Measurements from ENCODE around the gene CAMK2B. TPM values are rescaled to one million over a fixed set of nuclear protein-coding genes. Genes with fewer than 3 reads are reported as not detected.
"Not testable (repeated sequence)": the region's sequence is repeated elsewhere in the genome, so short reads cannot be mapped to it uniquely, and the experiment has no call there.

The CAMK2B gene
- total RNA-seq, 1 donor from 2014 or later, result 8.4 TPM

DNA sequence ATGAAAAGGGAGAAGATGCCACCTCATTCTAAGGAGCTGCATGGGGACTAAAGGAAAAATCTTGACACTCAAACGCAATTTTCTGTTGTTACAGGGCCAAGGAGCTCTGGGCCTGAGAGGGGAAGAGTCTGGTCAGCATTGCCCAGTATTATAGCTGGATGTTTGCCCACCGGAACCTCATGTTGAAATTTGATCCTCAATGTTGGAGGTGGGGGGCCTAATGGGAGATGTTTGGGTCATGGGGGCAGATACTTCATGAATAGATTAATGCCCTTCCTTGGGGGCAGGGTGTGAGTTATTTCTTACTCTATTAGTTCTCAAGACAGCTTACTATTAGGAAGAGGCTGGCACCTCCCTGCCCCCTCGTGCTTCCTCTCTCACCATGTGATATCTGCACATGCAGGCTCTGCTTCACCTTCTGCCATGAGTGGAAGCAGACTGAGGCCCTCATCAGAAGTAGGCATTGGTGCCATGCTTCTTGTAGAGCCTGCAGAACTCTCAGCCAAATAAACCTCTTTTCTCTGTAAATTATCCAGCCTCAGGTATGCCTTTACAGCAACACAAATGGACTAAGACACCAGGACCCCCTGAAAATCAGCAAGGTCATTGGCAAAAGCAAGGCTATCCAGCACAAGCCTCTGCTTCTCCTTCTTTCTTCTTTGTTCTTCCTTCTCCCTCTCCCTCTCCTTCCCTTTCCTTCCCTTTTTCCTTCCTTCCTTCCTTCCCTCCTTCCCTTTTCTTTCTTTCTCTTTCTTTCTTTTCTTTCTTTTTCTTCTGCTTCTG, 151.3 kb downstream of the CAMK2B start:
- Mint-ChIP-seq H3K27me3 (peaks cover 13% of the 10 kb centered on the region), H3K27ac (no peak overlapping the region), H3K4me1 (ENCODE audit: unreplicated experiment) (peaks cover 12% of the 10 kb centered on the region)

DNA sequence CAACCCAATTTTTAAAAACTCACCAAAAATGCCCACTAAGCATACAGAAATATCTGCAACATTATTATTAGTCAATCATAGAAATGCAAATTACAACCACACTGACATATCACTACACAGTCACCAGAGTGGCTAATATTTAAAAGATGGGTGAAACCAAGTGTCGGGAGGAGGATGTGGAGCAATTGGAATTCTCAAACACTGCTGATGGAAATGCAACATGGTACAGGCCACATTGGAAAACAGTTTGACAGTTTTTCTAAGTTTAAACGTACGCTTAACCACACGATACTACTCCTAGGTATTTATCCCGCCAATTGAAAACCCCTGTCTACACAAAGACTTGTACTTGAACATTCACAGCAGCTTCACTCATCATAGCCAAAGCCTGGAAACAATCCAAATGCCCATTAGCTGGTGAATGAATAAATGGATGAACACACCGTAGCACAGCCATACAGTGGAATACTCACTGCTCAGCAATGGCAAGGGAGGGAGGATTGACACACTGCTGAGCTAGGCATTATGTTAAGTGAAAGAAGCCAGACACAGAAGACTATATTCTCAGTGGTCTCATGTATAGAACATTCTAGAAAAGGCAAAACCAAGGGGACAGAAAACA, 152.5 kb downstream of the CAMK2B start:
- no peak overlapping the region for H3K27ac Mint-ChIP-seq
- peaks cover 12% of the 10 kb centered on the region for H3K4me1 Mint-ChIP-seq (ENCODE audit: unreplicated experiment)
- H3K36me3 Mint-ChIP-seq, result no peaks in the 10 kb centered on the region
- TF ChIP-seq, protein P1, sequence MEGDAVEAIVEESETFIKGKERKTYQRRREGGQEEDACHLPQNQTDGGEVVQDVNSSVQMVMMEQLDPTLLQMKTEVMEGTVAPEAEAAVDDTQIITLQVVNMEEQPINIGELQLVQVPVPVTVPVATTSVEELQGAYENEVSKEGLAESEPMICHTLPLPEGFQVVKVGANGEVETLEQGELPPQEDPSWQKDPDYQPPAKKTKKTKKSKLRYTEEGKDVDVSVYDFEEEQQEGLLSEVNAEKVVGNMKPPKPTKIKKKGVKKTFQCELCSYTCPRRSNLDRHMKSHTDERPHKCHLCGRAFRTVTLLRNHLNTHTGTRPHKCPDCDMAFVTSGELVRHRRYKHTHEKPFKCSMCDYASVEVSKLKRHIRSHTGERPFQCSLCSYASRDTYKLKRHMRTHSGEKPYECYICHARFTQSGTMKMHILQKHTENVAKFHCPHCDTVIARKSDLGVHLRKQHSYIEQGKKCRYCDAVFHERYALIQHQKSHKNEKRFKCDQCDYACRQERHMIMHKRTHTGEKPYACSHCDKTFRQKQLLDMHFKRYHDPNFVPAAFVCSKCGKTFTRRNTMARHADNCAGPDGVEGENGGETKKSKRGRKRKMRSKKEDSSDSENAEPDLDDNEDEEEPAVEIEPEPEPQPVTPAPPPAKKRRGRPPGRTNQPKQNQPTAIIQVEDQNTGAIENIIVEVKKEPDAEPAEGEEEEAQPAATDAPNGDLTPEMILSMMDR (conservative IDR thresholded peaks at IDR 0.05), result no peak
- peaks cover 13% of the 10 kb centered on the region for H3K27me3 Mint-ChIP-seq
- H3K4me3 Mint-ChIP-seq, result no peak overlapping the region
- DNase-seq (ENCODE audit: extremely low spot score, unreplicated experiment), result no peak
- peaks cover 9% of the 10 kb centered on the region for H3K9me3 Mint-ChIP-seq

More for the DNA sequence above, 151.3 kb downstream of the CAMK2B start:
- peaks cover 6% of the 10 kb centered on the region for H3K9me3 Mint-ChIP-seq
- DNase-seq (ENCODE audit: extremely low spot score, unreplicated experiment), result no peak
- TF ChIP-seq, protein P1 (conservative IDR thresholded peaks at IDR 0.05), result no peak
- H3K36me3 Mint-ChIP-seq, result no peaks in the 10 kb centered on the region
- no peak overlapping the region for H3K4me3 Mint-ChIP-seq

DNA sequence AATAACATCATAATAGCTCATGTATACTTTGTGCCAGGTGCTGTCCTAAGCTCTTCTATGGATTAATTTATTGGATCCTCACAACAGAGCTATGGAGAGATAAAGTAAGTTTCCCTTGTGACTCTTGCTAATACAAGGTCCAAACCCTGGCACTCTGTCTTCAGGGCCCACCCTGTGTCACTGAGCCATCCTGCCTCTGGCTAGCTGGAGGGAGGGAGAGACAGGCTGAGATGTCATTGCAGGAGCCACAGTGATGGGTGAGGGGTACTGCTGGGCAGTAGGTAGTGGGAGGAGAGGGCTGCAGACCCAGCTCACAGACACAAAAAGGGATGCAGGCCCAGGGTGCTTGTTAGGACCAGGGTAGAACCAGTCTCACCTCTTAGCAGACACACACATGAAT, 153.0 kb downstream of the CAMK2B start:
- no peak overlapping the region for H3K27ac Mint-ChIP-seq
- no peaks in the 10 kb centered on the region for H3K36me3 Mint-ChIP-seq
- DNase-seq (ENCODE audit: extremely low spot score, unreplicated experiment), result no peak
- peaks cover 13% of the 10 kb centered on the region for H3K27me3 Mint-ChIP-seq
- TF ChIP-seq, protein P1 (conservative IDR thresholded peaks at IDR 0.05), result no peak
- no peak overlapping the region for H3K4me3 Mint-ChIP-seq
- peaks cover 9% of the 10 kb centered on the region for H3K9me3 Mint-ChIP-seq
- H3K4me1 Mint-ChIP-seq (ENCODE audit: unreplicated experiment), result peaks cover 12% of the 10 kb centered on the region

DNA sequence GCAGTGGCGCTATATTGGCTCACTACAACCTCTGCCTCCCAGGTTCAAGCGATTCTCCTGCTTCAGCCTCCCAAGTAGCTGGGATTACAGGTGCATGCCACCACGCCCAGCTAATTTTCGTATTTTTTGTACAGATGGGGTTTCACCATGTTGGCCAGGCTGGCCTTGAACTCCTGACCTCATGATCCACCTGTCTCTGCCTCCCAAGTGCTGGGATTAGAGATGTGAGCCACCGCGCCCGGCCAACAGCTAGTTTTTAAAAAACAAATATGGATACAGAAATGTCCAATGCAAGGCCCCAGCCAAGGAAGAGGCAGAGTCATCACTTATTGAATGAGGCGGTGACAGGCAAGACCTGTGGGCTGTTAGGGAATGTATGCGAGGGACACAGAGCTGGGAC, 153.5 kb downstream of the CAMK2B start:
- not testable (repeated sequence) for H3K36me3 Mint-ChIP-seq

DNA sequence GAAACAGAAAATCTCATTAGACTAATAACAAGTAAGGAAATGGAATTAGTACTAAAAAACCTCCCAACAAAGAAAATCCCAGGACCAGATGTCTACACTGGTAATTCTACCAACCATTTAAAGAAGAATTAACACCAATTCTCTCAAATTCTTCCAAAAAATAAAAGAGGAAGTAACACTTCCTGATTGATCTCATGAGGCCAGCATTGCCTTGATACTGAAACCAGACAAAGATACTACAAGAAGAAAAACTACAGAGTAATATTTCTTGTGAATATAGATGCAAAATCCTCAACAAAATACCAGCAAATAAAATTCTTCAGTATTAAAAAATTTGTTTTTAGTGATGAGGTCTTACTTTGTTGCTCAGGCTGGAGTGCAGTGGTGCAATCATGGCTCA, 157.5 kb downstream of the CAMK2B start:
- no peaks in the 10 kb centered on the region for H3K36me3 Mint-ChIP-seq
- peaks cover 12% of the 10 kb centered on the region for H3K27me3 Mint-ChIP-seq
- H3K4me1 Mint-ChIP-seq (ENCODE audit: unreplicated experiment), result peaks cover under 1% of the 10 kb centered on the region
- H3K4me3 Mint-ChIP-seq, result no peak overlapping the region
- no peak overlapping the region for H3K27ac Mint-ChIP-seq
- peaks cover 9% of the 10 kb centered on the region for H3K9me3 Mint-ChIP-seq
- no peak for DNase-seq (ENCODE audit: extremely low spot score, unreplicated experiment)
- TF ChIP-seq, protein P1 (conservative IDR thresholded peaks at IDR 0.05), result no peak

More for the DNA sequence above, 153.5 kb downstream of the CAMK2B start:
- H3K27ac Mint-ChIP-seq; H3K9me3 Mint-ChIP-seq; H3K4me3 Mint-ChIP-seq; DNase-seq (ENCODE audit: extremely low spot score, unreplicated experiment): not testable (repeated sequence)
- peaks cover 17% of the 10 kb centered on the region for H3K27me3 Mint-ChIP-seq
- H3K4me1 Mint-ChIP-seq (ENCODE audit: unreplicated experiment), result peaks cover 12% of the 10 kb centered on the region

Other genes starting within 250 kb of the CAMK2B start
- 25.2 and 27.2 TPM in 2 replicates for gene POLM, start 243.1 kb downstream of the CAMK2B start, total RNA-seq (ENCODE audit: low replicate concordance)
- 5.0 and 64.1 TPM in 2 replicates for gene AEBP1, start 221.2 kb downstream of the CAMK2B start, total RNA-seq (ENCODE audit: low replicate concordance)
- gene POLD2, start 202.0 kb downstream of the CAMK2B start, total RNA-seq (ENCODE audit: low replicate concordance), result 122 and 142 TPM in 2 replicates
- gene MYL7, start 184.3 kb downstream of the CAMK2B start, total RNA-seq (ENCODE audit: low replicate concordance), result 1.6 and 2.5 TPM in 2 replicates
- 5.6 and 6.7 TPM in 2 replicates for gene GCK, start 136.2 kb downstream of the CAMK2B start, total RNA-seq (ENCODE audit: low replicate concordance)
- gene YKT6, start 124.6 kb downstream of the CAMK2B start, total RNA-seq (ENCODE audit: low replicate concordance), result 82.4 and 97.4 TPM in 2 replicates
- gene NUDCD3, start 165.1 kb upstream of the CAMK2B start, total RNA-seq (ENCODE audit: low replicate concordance), result 82.1 and 88.5 TPM in 2 replicates
- gene NPC1L1, start 215.7 kb upstream of the CAMK2B start, total RNA-seq (ENCODE audit: low replicate concordance), result 8.8 and 11.0 TPM in 2 replicates
- gene DDX56, start 248.3 kb upstream of the CAMK2B start, total RNA-seq (ENCODE audit: low replicate concordance), result 86.5 and 100 TPM in 2 replicates

Measured in type B pancreatic cell (in vitro differentiated cells).